NOMO-1 (cell line): ENCODE data around the gene RBBP8NL.
A peak's percentile ranks its signal among the peaks of the same experiment; 100 is the strongest.

Experiments
- DNase-seq, 2 experiments: peaks; one replicate each; lab custom pipeline; 2025; ENCODE audit not compliant: unreplicated experiment in 2 of 2; lab: John Stamatoyannopoulos, UW

The RBBP8NL gene

GRCh38 chr20:62422636-62423325 is 4.6 kb downstream of the RBBP8NL start:
- DNase-seq = no peak

GRCh38 chr20:62421716-62421990 is 5.7 kb downstream of the RBBP8NL start:
- no peak for DNase-seq

- no peak for DNase-seq
Observed at GRCh38 chr20:62420846-62421715, 6.3 kb downstream of the RBBP8NL start.

GRCh38 chr20:62419759-62420158 is 7.6 kb downstream of the RBBP8NL start:
- DNase-seq = no peak

- DNase-seq = no peak
Observed at GRCh38 chr20:62418709-62419487, 8.4 kb downstream of the RBBP8NL start.

GRCh38 chr20:62417981-62418708 is 9.2 kb downstream of the RBBP8NL start:
- DNase-seq = no peak

- DNase-seq = no peak
Observed at GRCh38 chr20:62416651-62417637, 10.4 kb downstream of the RBBP8NL start.

GRCh38 chr20:62415354-62416111 is 11.8 kb downstream of the RBBP8NL start:
- no peak for DNase-seq

- DNase-seq = peak in 1 of 2 experiments; percentile 3
Observed at GRCh38 chr20:62413896-62414481, 13.3 kb downstream of the RBBP8NL start.

- DNase-seq = no peak
Observed at GRCh38 chr20:62413025-62413570, 14.2 kb downstream of the RBBP8NL start.

GRCh38 chr20:62412194-62413024 is 14.9 kb downstream of the RBBP8NL start:
- DNase-seq = no peak

GRCh38 chr20:62411479-62412193 is 15.7 kb downstream of the RBBP8NL start:
- no peak for DNase-seq

- no peak for DNase-seq
Observed at GRCh38 chr20:62410746-62411478, 16.4 kb downstream of the RBBP8NL start.

- peak in 1 of 2 experiments; percentile 10 for DNase-seq
Observed at GRCh38 chr20:62409931-62410745, 17.2 kb downstream of the RBBP8NL start.
